OCI-LY7 (cell line): ENCODE data around the gene ZBTB20. TPM values are rescaled to one million over a fixed set of nuclear protein-coding genes. Genes with fewer than 3 reads are reported as not detected.

Experiments used
- BruUV-seq: library from RNA; stranded (reverse); fragments of 400-500 nt; replicated peaks from 2 replicates; lab custom pipeline; 2021; lab: Mats Ljungman, UMichigan
- CTCF ChIA-PET: fragments of 300-600 bp; sonication (Branson Sonifier 250); formaldehyde crosslinking; loops from one replicate; lab custom pipeline; 2022; ENCODE audit warnings: antibody characterized with exemption; ENCODE audit not compliant: unreplicated experiment; lab: Charles Lee
- POLR2A ChIA-PET: fragments of 300-600 bp; sonication (Branson Sonifier 250); formaldehyde crosslinking; loops from one replicate; lab custom pipeline; 2022; ENCODE audit warnings: antibody characterized with exemption; lab: Charles Lee
- DNase-seq: peaks from one replicate; pipeline ENCODE4 v3.0.0-alpha.2; 2015; ENCODE audit warnings: low spot score
- H2AFZ ChIP-seq: fragments of 200-600 bp; sonication (generic), shearing (Covaris generic); 2 replicates; pipeline ENCODE4 v1.6.1; 2014; ENCODE audit warnings: mild to moderate bottlenecking, antibody characterized with exemption, low read length, moderate library complexity
- H3K27ac ChIP-seq: fragments of 200-600 bp; sonication (generic); 2 replicates; pipeline ENCODE4 v1.5.1; 2014; ENCODE audit warnings: mixed run types, low read depth, mild to moderate bottlenecking, moderate library complexity, low read length, inconsistent platforms; ENCODE audit not compliant: poor library complexity, severe bottlenecking
- H3K36me3 ChIP-seq: fragments of 200-600 bp; sonication (generic); 2 replicates; pipeline ENCODE4 v1.6.1; 2014; ENCODE audit warnings: mild to moderate bottlenecking, antibody characterized with exemption, low read length, moderate library complexity, mixed read lengths; ENCODE audit not compliant: insufficient read depth
- H3K4me1 ChIP-seq: fragments of 200-600 bp; sonication (generic); 2 replicates; pipeline ENCODE4 v1.5.1; 2014; ENCODE audit warnings: mild to moderate bottlenecking, low read length; ENCODE audit not compliant: insufficient read depth, poor library complexity, severe bottlenecking
- H3K4me2 ChIP-seq: fragments of 200-600 bp; sonication (generic); 2 replicates; pipeline ENCODE4 v1.6.1; 2014; ENCODE audit warnings: mild to moderate bottlenecking, low read length
- H3K4me3 ChIP-seq: fragments of 200-600 bp; sonication (generic); 2 replicates; pipeline ENCODE4 v1.5.1; 2014; ENCODE audit warnings: mild to moderate bottlenecking, low read depth, low read length; ENCODE audit not compliant: poor library complexity, severe bottlenecking
- H3K79me2 ChIP-seq: fragments of 200-600 bp; sonication (generic); 2 replicates; pipeline ENCODE4 v1.6.1; 2016; ENCODE audit warnings: low read depth, mild to moderate bottlenecking, low read length, moderate library complexity, mixed read lengths; ENCODE audit not compliant: insufficient read depth
- H3K9me2 ChIP-seq: fragments of 200-600 bp; sonication (generic); 2 replicates; pipeline ENCODE4 v1.6.1; 2016; ENCODE audit warnings: mild to moderate bottlenecking, low read length, mixed read lengths; ENCODE audit not compliant: insufficient read depth
- H3K9me3 ChIP-seq: fragments of 200-600 bp; sonication (generic); 2 replicates; pipeline ENCODE4 v1.6.1; 2014; ENCODE audit warnings: mild to moderate bottlenecking, mixed run types, low read length, mixed read lengths
- H4K20me1 ChIP-seq: fragments of 200-600 bp; sonication (generic); 2 replicates; pipeline ENCODE4 v1.6.1; 2014; ENCODE audit warnings: mild to moderate bottlenecking, antibody characterized with exemption, low read length, moderate library complexity, mixed read lengths; ENCODE audit not compliant: insufficient read depth
- EZH2phosphoT487 ChIP-seq: fragments of 200-600 bp; sonication (generic); IDR thresholded peaks from 2 replicates; pipeline ENCODE4 v1.6.1; 2018; ENCODE audit warnings: low read depth, borderline replicate concordance, mild to moderate bottlenecking, mixed run types, antibody characterized with exemption, low read length, moderate library complexity, mixed read lengths
- intact Hi-C: fragments of 100-400 bp; cut with micrococcal nuclease; formaldehyde crosslinking; loops from one replicate; pipeline ENCODE4 v1.10.0; 2022; ENCODE audit not compliant: unreplicated experiment
- total RNA-seq, 2 experiments: library from RNA; depleted of rRNA in 1 of 2; stranded (reverse); fragments of >200 nt in 1 of 2; shearing (Covaris generic) in 1 of 2; gene quantifications; 2 replicates each; pipeline ENCODE4 v1.2.3, GENCODE V29; 2014 to 2022
- TF ChIP-seq, protein P1 (sequence below): fragments of 200-600 bp; sonication (generic); conservative IDR thresholded peaks from 2 replicates; pipeline ENCODE4 v1.5.1; 2014; ENCODE audit warnings: mild to moderate bottlenecking, antibody characterized with exemption, low read length, moderate library complexity, mixed read lengths

Gene ZBTB20
- total RNA-seq, 2 experiments from 2014 or later = 5.5 to 11.8 TPM

DNA sequence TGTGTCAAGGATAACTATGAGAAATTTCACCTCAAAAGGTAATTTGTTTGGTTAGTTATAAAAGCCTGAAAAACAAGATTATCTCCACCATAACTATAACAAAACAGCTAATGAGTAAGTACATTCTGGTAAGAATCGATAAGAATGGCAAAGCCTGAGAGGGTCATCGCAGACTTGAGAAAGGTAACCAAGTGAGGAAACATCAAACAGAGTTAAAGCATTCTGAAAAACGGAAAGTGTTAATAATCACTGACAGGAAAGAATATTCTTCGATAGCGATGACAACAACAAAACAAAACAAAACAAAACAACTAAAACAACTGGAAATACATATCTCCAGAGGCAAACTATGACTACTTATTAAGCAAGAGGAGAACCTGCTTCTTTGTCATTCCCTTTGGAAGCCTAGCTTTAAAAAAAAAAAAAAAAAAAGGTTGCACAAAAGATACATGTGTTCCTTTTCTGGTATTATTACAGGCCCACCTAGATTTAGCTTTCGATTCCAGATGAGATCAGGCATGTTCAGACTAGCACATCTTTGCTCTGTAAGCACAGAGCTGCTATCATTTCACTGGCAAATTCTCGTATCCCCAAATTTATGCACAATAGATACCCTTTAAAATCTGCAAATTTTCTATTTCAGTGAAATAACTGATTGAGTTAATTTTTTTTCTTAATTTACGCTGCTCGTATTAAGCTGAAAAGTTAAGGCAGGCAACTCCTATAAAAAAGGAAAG, 697.6 kb downstream of the ZBTB20 start:
- no TSS peak for BruUV-seq
- peak; percentile 11 for DNase-seq
- H3K4me3 ChIP-seq = peak overlapping the region; percentile 70
- ChIA-PET POLR2A (interaction anchor here (0.6 to 9.8 kb wide), 13 partner anchors 10 to 653 kb away, joined by 3 to 108 read pairs (median 4); no protein-coding TSS in a partner anchor), CTCF (interaction anchor here (0.6 to 1.1 kb wide), 2 partner anchors 13 to 22 kb away, joined by 4 read pairs; no protein-coding TSS in a partner anchor)
- intact Hi-C loops = loop anchor here (5.0 to 10.0 kb wide), 4 partner anchors 117 to 615 kb away; partner anchors contain the start of genes CCDC191, GRAMD1C and QTRT2
- TF ChIP-seq, protein P1, sequence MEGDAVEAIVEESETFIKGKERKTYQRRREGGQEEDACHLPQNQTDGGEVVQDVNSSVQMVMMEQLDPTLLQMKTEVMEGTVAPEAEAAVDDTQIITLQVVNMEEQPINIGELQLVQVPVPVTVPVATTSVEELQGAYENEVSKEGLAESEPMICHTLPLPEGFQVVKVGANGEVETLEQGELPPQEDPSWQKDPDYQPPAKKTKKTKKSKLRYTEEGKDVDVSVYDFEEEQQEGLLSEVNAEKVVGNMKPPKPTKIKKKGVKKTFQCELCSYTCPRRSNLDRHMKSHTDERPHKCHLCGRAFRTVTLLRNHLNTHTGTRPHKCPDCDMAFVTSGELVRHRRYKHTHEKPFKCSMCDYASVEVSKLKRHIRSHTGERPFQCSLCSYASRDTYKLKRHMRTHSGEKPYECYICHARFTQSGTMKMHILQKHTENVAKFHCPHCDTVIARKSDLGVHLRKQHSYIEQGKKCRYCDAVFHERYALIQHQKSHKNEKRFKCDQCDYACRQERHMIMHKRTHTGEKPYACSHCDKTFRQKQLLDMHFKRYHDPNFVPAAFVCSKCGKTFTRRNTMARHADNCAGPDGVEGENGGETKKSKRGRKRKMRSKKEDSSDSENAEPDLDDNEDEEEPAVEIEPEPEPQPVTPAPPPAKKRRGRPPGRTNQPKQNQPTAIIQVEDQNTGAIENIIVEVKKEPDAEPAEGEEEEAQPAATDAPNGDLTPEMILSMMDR = no peak
- no peak for TF ChIP-seq EZH2phosphoT487
- H3K4me2 ChIP-seq = peak overlapping the region; percentile 89
- no peaks in the 10 kb centered on the region for H3K79me2 ChIP-seq
- H3K9me2 ChIP-seq = no peaks in the 10 kb centered on the region
- H3K27ac ChIP-seq = peak overlapping the region; percentile 56
- H4K20me1 ChIP-seq = no peaks in the 10 kb centered on the region
- peaks cover 51% of the 10 kb centered on the region for H3K4me1 ChIP-seq
- H2AFZ ChIP-seq = peak overlapping the region; percentile 76; the same call in 1 of the 2 replicates
- H3K9me3 ChIP-seq = no peaks in the 10 kb centered on the region
- H3K36me3 ChIP-seq = no peaks in the 10 kb centered on the region

DNA sequence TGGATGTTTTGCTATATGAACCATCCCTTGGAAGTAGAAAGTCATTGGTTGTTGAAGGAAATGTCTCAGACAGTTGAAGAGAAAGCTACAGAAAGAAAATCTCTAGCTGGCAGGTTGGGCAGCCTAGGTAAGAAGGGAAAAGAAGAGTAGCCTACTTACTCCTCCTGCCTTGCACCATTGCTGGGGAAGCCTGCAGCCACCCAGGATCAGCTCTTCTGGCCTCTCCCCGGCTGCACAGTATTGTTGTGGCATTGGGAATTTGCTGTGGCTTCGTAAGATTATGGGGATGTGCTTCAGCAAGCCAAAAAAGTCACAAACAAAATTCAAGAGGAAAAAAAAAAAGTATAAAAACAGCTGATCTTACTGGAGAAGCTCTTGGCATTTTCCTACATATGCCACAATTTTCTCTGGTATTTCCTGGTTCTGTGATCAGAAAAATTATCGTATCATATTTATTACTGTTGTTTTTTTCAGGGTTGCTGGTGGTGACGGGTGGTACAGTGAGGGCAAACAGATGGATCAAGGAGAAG, 699.1 kb downstream of the ZBTB20 start:
- BruUV-seq = no TSS peak
- no peaks in the 10 kb centered on the region for H3K36me3 ChIP-seq
- H3K9me2 ChIP-seq = no peaks in the 10 kb centered on the region
- peaks cover 42% of the 10 kb centered on the region for H3K4me1 ChIP-seq
- intact Hi-C loops = loop anchor here (1.0 kb wide), 1 partner anchor 64 kb away; no protein-coding TSS in a partner anchor
- peak overlapping the region; percentile 23; the same call in 1 of the 2 replicates for H2AFZ ChIP-seq
- CTCF ChIA-PET = interaction anchor here (0.7 to 1.3 kb wide), 2 partner anchors 84 to 157 kb away, joined by 3 read pairs; no protein-coding TSS in a partner anchor
- no peak for DNase-seq
- H3K4me3 ChIP-seq = no peak overlapping the region
- H4K20me1 ChIP-seq = no peaks in the 10 kb centered on the region
- TF ChIP-seq, protein P1 = no peak
- TF ChIP-seq EZH2phosphoT487 = no peak
- no peaks in the 10 kb centered on the region for H3K79me2 ChIP-seq
- H3K9me3 ChIP-seq = no peaks in the 10 kb centered on the region
- 0 out of 2 replicates have a peak overlapping the region, but pooled peaks have one; percentile 7 for H3K4me2 ChIP-seq
- POLR2A ChIA-PET = interaction anchor here (0.6 to 9.8 kb wide), 18 partner anchors 8 to 441 kb away, joined by 3 to 108 read pairs (median 4); no protein-coding TSS in a partner anchor
- H3K27ac ChIP-seq = no peak overlapping the region
